Right lobe of liver (tissue), 6 donors: Measurements from ENCODE around the gene KRIT1. TPM values are rescaled to one million over a fixed set of nuclear protein-coding genes. Genes with fewer than 3 reads are reported as not detected.

Experiments
- ATAC-seq, 4 donors: fragments of 200-7000 bp; cut with Tn5 transposase; one replicate each; pipeline ENCODE4 v1.9.1; 2020; ENCODE audit warnings: mild to moderate bottlenecking in 4 of 4, moderate library complexity in 4 of 4
- DNase-seq, 3 donors: peaks; one replicate each; pipeline ENCODE4 v3.0.0-alpha.2; 2020
- H3K27ac ChIP-seq, 3 donors: fragments of 200-600 bp; one replicate each; pipeline ENCODE4 v1.8.0; 2022
- H3K27me3 ChIP-seq, 2 donors: fragments of 200-600 bp; one replicate each; pipeline ENCODE4 v1.8.0; 2022
- H3K36me3 ChIP-seq, 4 donors: fragments of 200-600 bp; sonication (generic) in 1 of 4; one replicate each; pipeline versions ENCODE4 v1.5.1 to v1.8.0; 2017 to 2022; ENCODE audit warnings: control low read depth in 1 of 4
- H3K4me1 ChIP-seq, 4 donors: fragments of 200-600 bp; sonication (generic) in 1 of 4; one replicate each; pipeline versions ENCODE4 v1.5.1 to v1.8.0; 2017 to 2022; ENCODE audit warnings: control low read depth in 1 of 4
- H3K4me3 ChIP-seq, 3 donors: fragments of 200-600 bp; one replicate each; pipeline ENCODE4 v1.8.0; 2022
- H3K9me3 ChIP-seq, 4 donors: fragments of 200-600 bp; sonication (generic) in 1 of 4; one replicate each; pipeline versions ENCODE4 v1.5.1 to v1.8.0; 2017 to 2022; ENCODE audit warnings: control low read depth in 1 of 4
- CTCF ChIP-seq, 4 donors: fragments of 200-600 bp in 3 of 4; fragments of 450-650 bp in 1 of 4; IDR thresholded peaks; one replicate each; pipeline versions ENCODE4 v1.5.1 to v1.8.0; 2016 to 2022; ENCODE audit warnings: antibody characterized with exemption in 4 of 4, mild to moderate bottlenecking in 2 of 4
- POLR2A ChIP-seq: fragments of 450-650 bp; IDR thresholded peaks from one replicate; pipeline ENCODE4 v1.6.1; 2017; ENCODE audit warnings: antibody characterized with exemption, mild to moderate bottlenecking
- WGBS: methylation state at CpG from one replicate; pipeline ENCODE4 v1.1.6; 2018; ENCODE audit warnings: low coverage, low lambda C conversion rate; ENCODE audit not compliant: insufficient coverage; ENCODE audit errors: missing lambda C conversion rate; 5-methylcytosine and 5-hydroxymethylcytosine counted together
- intact Hi-C, 2 donors: fragments of 100-400 bp; cut with DNase I; formaldehyde crosslinking; loops; one replicate each; pipeline versions ENCODE4 v1.11.2 to v1.14.1; 2022
- total RNA-seq, 6 experiments: library from RNA; depleted of rRNA in 2 of 6; stranded (reverse); fragments of >200 nt in 2 of 6; fragmentation: NEBNext Ultra II Directional in 3 of 6; extraction: Animal tissue kit (Norgen Biotek cat#: 25700) in 3 of 6; gene quantifications; one replicate each; pipeline versions ENCODE4 v1.1.0 to v1.2.4, GENCODE V29; 2016 to 2023
- donor health status: DM: no; HTN: yes; CAD: no.
- donor health status: DM: no; HTN: no; CAD: no.
- donor health status: DM: no; HTN: no; CAD: no.
- donor health status: DM: no; HTN: yes; CAD: no.
- donor health status: DM: no; HTN: yes; CAD: no.

Gene KRIT1
- total RNA-seq, 6 experiments from 2014 or later: 15.9 to 32.3 (median 22.6) TPM

GRCh38 chr7:92289321-92289720, 43.6 kb upstream of the KRIT1 start:
- ATAC-seq: no peak
- no peaks in the 10 kb centered on the region for H3K36me3 ChIP-seq
- no peaks in the 10 kb centered on the region for H3K27me3 ChIP-seq
- WGBS: 94% methylated on average over 2 of the region's 2 CpGs
- DNase-seq: no peak
- peaks cover 0 to 6% (median 0%) of the 10 kb centered on the region in 4 donors for H3K4me1 ChIP-seq
- H3K4me3 ChIP-seq: no peak overlapping the region
- TF ChIP-seq CTCF (IDR thresholded peaks at IDR 0.05) (no peak), POLR2A (no peak)
- H3K9me3 ChIP-seq: no peaks in the 10 kb centered on the region
- no peak overlapping the region for H3K27ac ChIP-seq
- intact Hi-C loops: no loop called here

GRCh38 chr7:92282930-92283329, 37.2 kb upstream of the KRIT1 start:
- Histone ChIP-seq H3K27ac (no peak overlapping the region), H3K4me1 (peaks cover 0 to 4% (median 0%) of the 10 kb centered on the region in 4 donors), H3K9me3 (no peaks in the 10 kb centered on the region), H3K4me3 (no peak overlapping the region), H3K27me3 (no peaks in the 10 kb centered on the region), H3K36me3 (no peaks in the 10 kb centered on the region)
- WGBS: 85% methylated on average over 1 of the region's 1 CpG
- intact Hi-C loops: no loop called here
- TF ChIP-seq CTCF (IDR thresholded peaks at IDR 0.05): no peak
- ATAC-seq (no peak), DNase-seq (no peak)

GRCh38 chr7:92282221-92282814, 36.6 kb upstream of the KRIT1 start:
- no peak for DNase-seq
- TF ChIP-seq CTCF (IDR thresholded peaks at IDR 0.05) (no peak), POLR2A (no peak)
- peak in 1 of 4 donors; percentile 34 for ATAC-seq
- no peaks in the 10 kb centered on the region for H3K9me3 ChIP-seq
- no peaks in the 10 kb centered on the region for H3K36me3 ChIP-seq
- WGBS: 62% methylated on average over 6 of the region's 6 CpGs
- intact Hi-C loops: no loop called here
- H3K27me3 ChIP-seq: no peaks in the 10 kb centered on the region
- peaks cover 0 to 4% (median 0%) of the 10 kb centered on the region in 4 donors for H3K4me1 ChIP-seq
- H3K27ac ChIP-seq: no peak overlapping the region
- H3K4me3 ChIP-seq: no peak overlapping the region

- Histone ChIP-seq H3K4me1 (peaks cover 0 to 4% (median 0%) of the 10 kb centered on the region in 4 donors), H3K9me3 (no peaks in the 10 kb centered on the region), H3K27me3 (no peaks in the 10 kb centered on the region), H3K27ac (no peak overlapping the region), H3K36me3 (no peaks in the 10 kb centered on the region), H3K4me3 (no peak overlapping the region)
- DNase-seq: no peak
- no peak for TF ChIP-seq CTCF (IDR thresholded peaks at IDR 0.05)
- no peak for TF ChIP-seq POLR2A
- 88% methylated on average over 2 of the region's 2 CpGs for WGBS
- ATAC-seq: no peak
- intact Hi-C loops: no loop called here
Observed at GRCh38 chr7:92281031-92281430, 35.3 kb upstream of the KRIT1 start.
